Activated naive CD4-positive, alpha-beta T cell treated with anti-CD3 and anti-CD28 coated beads, Interleukin-2, amount 10 ng/mL, durations not matched to agents 7 days and 5 days (primary cell): Measurements from ENCODE around the gene KLF11.
A peak's percentile ranks its signal among the peaks of the same experiment; 100 is the strongest.
"Not testable (repeated sequence)": the region's sequence is repeated elsewhere in the genome, so short reads cannot be mapped to it uniquely, and the experiment has no call there.

Experiments
- CTCF ChIA-PET: fragments of 350-600 bp; sonication (Branson Sonifier 250); formaldehyde crosslinking; loops from one replicate; lab custom pipeline; 2021; ENCODE audit warnings: antibody characterized with exemption; lab: Charles Lee
- DNase-seq: peaks from one replicate; pipeline ENCODE4 v3.0.0-alpha.2; 2020
- H3K27ac Mint-ChIP-seq: one replicate; pipeline ENCODE4 v1.8.0; 2021; ENCODE audit warnings: mild to moderate bottlenecking, moderate library complexity, mixed read lengths
- H3K27me3 Mint-ChIP-seq: one replicate; pipeline ENCODE4 v1.8.0; 2021; ENCODE audit warnings: mild to moderate bottlenecking, mixed read lengths
- H3K36me3 Mint-ChIP-seq: one replicate; pipeline ENCODE4 v1.8.0; 2021; ENCODE audit warnings: mixed read lengths
- H3K4me1 Mint-ChIP-seq: one replicate; pipeline ENCODE4 v1.8.0; 2021; ENCODE audit warnings: mixed read lengths
- H3K4me3 Mint-ChIP-seq: one replicate; pipeline ENCODE4 v1.8.0; 2021; ENCODE audit warnings: mild to moderate bottlenecking, moderate library complexity, mixed read lengths
- H3K9me3 Mint-ChIP-seq: one replicate; pipeline ENCODE4 v1.8.0; 2021; ENCODE audit warnings: mixed read lengths

KLF11 gene

DNA sequence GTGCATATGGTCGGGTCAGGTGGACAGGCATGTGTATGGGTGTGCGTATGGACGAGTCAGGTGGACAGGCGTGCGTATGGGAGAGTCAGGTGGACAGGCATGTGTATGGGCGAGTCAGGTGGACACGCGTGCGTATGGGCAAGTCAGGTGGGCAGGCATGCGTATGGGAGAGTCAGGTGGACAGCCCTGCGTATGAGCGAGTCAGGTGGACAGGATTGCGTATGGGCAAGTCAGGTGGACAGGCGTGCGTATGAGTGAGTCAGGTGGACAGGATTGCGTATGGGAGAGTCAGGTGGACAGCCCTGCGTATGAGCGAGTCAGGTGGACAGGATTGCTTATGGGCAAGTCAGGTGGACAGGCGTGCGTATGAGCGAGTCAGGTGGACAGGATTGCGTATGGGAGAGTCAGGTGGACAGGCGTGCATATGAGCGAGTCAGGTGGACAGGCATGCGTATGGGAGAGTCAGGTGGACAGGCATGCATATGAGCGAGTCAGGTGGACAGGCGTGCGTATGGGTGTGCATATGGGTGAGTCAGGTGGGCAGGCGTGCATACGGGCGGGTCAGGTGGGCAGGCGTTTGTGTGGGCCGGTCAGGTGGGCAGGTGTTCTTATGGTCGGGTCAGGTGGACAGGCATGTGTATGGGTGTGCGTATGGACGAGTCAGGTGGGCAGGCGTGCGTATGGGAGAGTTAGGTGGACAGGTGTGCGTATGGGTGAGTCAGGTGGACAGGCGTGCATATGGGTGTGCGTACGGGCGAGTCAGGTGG lies 29.5 kb upstream of the KLF11 start:
- DNase-seq, result peak; percentile 18
- H3K36me3 Mint-ChIP-seq, CTCF ChIA-PET, H3K27ac Mint-ChIP-seq, H3K4me1 Mint-ChIP-seq, H3K4me3 Mint-ChIP-seq, H3K9me3 Mint-ChIP-seq: not testable (repeated sequence)
- H3K27me3 Mint-ChIP-seq, result peaks cover 16% of the 10 kb centered on the region

GRCh38 chr2:10014418-10015190 lies 28.7 kb upstream of the KLF11 start:
- no peak overlapping the region for H3K27ac Mint-ChIP-seq
- peaks cover 15% of the 10 kb centered on the region for H3K27me3 Mint-ChIP-seq
- H3K4me1 Mint-ChIP-seq, result no peaks in the 10 kb centered on the region
- peak; percentile 10 for DNase-seq
- CTCF ChIA-PET, result no interaction called here
- H3K4me3 Mint-ChIP-seq, result no peak overlapping the region
- no peaks in the 10 kb centered on the region for H3K36me3 Mint-ChIP-seq
- peaks cover 4% of the 10 kb centered on the region for H3K9me3 Mint-ChIP-seq

- H3K36me3 Mint-ChIP-seq, H3K27ac Mint-ChIP-seq, DNase-seq, CTCF ChIA-PET, H3K4me3 Mint-ChIP-seq, H3K4me1 Mint-ChIP-seq, H3K9me3 Mint-ChIP-seq: not testable (repeated sequence)
- peaks cover 23% of the 10 kb centered on the region for H3K27me3 Mint-ChIP-seq
Measured at GRCh38 chr2:10015376-10015989, 27.9 kb upstream of the KLF11 start.

GRCh38 chr2:10016001-10016801 lies 27.1 kb upstream of the KLF11 start:
- Mint-ChIP-seq H3K4me1 (no peaks in the 10 kb centered on the region), H3K4me3 (no peak overlapping the region), H3K9me3 (peaks cover 4% of the 10 kb centered on the region), H3K36me3 (no peaks in the 10 kb centered on the region), H3K27me3 (peaks cover 26% of the 10 kb centered on the region), H3K27ac (no peak overlapping the region)
- CTCF ChIA-PET, result interaction anchor here (1.6 kb wide), 1 partner anchor 32 kb away, joined by 4 read pairs; no protein-coding TSS in a partner anchor
- DNase-seq, result no peak

DNA sequence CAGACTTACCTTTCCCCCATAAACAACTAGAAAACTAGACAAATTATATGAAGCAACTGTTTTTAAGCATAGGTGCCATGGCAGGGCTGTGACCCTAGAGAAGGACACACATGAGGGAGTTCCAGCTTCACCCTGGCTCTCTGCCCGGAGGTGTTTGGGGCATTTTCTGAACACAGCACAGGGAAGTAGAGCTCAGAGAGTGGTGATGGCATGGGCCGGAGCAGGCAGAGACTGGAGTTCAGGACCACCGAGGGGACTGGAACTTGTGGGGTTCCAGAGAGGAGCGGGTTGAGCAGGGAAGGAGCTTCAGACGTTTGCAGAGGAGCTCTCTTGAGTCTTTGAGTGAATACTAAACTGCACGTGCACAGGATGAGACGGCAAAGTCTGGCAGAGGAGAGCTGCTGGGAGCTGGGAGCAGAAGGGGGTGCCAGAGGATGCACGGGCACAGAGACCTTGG lies 26.5 kb upstream of the KLF11 start:
- Mint-ChIP-seq H3K4me3 (no peak overlapping the region), H3K27ac (no peak overlapping the region), H3K9me3 (peaks cover 4% of the 10 kb centered on the region), H3K27me3 (peaks cover 30% of the 10 kb centered on the region), H3K36me3 (no peaks in the 10 kb centered on the region), H3K4me1 (no peaks in the 10 kb centered on the region)
- CTCF ChIA-PET, result interaction anchor here (1.6 kb wide), 1 partner anchor 32 kb away, joined by 4 read pairs; no protein-coding TSS in a partner anchor
- DNase-seq, result no peak

- H3K36me3 Mint-ChIP-seq, result no peaks in the 10 kb centered on the region
- H3K4me3 Mint-ChIP-seq, result no peak overlapping the region
- CTCF ChIA-PET, result interaction anchor here (1.6 kb wide), 1 partner anchor 33 kb away, joined by 4 read pairs; no protein-coding TSS in a partner anchor
- no peak overlapping the region for H3K27ac Mint-ChIP-seq
- no peaks in the 10 kb centered on the region for H3K4me1 Mint-ChIP-seq
- no peak for DNase-seq
- peaks cover 31% of the 10 kb centered on the region for H3K27me3 Mint-ChIP-seq
- peaks cover 4% of the 10 kb centered on the region for H3K9me3 Mint-ChIP-seq
Measured at GRCh38 chr2:10017313-10017941, 25.9 kb upstream of the KLF11 start.

DNA sequence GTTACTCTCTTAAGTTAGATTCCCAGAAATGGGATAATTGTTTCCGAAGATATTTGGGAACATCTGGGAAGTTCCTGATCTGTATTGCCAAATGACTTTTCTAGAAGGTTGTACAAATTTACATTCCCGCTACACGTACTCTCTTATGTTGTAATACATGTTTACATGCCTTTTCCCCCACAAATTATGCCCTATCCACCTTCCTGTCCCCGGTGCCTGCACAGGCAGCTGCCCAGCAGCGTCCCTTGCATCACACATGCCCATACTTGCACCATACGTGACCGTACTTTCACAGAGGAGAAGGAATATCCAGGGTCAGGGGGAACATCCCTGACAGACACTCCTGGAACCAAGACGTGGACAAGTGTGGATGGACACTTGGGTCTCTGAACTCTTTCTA lies 24.2 kb upstream of the KLF11 start:
- Mint-ChIP-seq H3K27ac (no peak overlapping the region), H3K36me3 (no peaks in the 10 kb centered on the region), H3K9me3 (peaks cover 4% of the 10 kb centered on the region), H3K27me3 (peaks cover 45% of the 10 kb centered on the region), H3K4me3 (no peak overlapping the region), H3K4me1 (no peaks in the 10 kb centered on the region)
- CTCF ChIA-PET, result interaction anchor here (0.9 to 1.4 kb wide), 2 partner anchors 19 to 206 kb away, joined by 3 read pairs; no protein-coding TSS in a partner anchor
- no peak for DNase-seq

- H3K27me3 Mint-ChIP-seq, result peaks cover 45% of the 10 kb centered on the region
- CTCF ChIA-PET, result interaction anchor here (1.4 kb wide), 1 partner anchor 206 kb away, joined by 3 read pairs; no protein-coding TSS in a partner anchor
- H3K4me1 Mint-ChIP-seq, result no peaks in the 10 kb centered on the region
- no peak for DNase-seq
- no peaks in the 10 kb centered on the region for H3K36me3 Mint-ChIP-seq
- H3K9me3 Mint-ChIP-seq, result peaks cover 4% of the 10 kb centered on the region
- no peak overlapping the region for H3K4me3 Mint-ChIP-seq
- no peak overlapping the region for H3K27ac Mint-ChIP-seq
Measured at GRCh38 chr2:10019602-10020400, 23.5 kb upstream of the KLF11 start.

- Mint-ChIP-seq H3K4me3 (no peak overlapping the region), H3K36me3 (no peaks in the 10 kb centered on the region)
Measured at GRCh38 chr2:10022041-10022421, 21.3 kb upstream of the KLF11 start.

GRCh38 chr2:10022445-10022844 lies 20.9 kb upstream of the KLF11 start:
- Mint-ChIP-seq H3K4me1 (peaks cover 1% of the 10 kb centered on the region), H3K27ac (no peak overlapping the region), H3K9me3 (peaks cover under 1% of the 10 kb centered on the region), H3K4me3 (no peak overlapping the region), H3K27me3 (peaks cover 52% of the 10 kb centered on the region), H3K36me3 (no peaks in the 10 kb centered on the region)
- no peak for DNase-seq
- CTCF ChIA-PET, result no interaction called here

More at GRCh38 chr2:10022041-10022421, 21.3 kb upstream of the KLF11 start:
- no peaks in the 10 kb centered on the region for H3K4me1 Mint-ChIP-seq
- CTCF ChIA-PET, result no interaction called here
- no peak overlapping the region for H3K27ac Mint-ChIP-seq
- peaks cover 4% of the 10 kb centered on the region for H3K9me3 Mint-ChIP-seq
- DNase-seq, result no peak
- peaks cover 52% of the 10 kb centered on the region for H3K27me3 Mint-ChIP-seq

- H3K27ac Mint-ChIP-seq, result no peak overlapping the region
- H3K4me3 Mint-ChIP-seq, result no peak overlapping the region
- H3K9me3 Mint-ChIP-seq, result no peaks in the 10 kb centered on the region
- peaks cover 51% of the 10 kb centered on the region for H3K27me3 Mint-ChIP-seq
- no peak for DNase-seq
- CTCF ChIA-PET, result no interaction called here
- peaks cover 3% of the 10 kb centered on the region for H3K4me1 Mint-ChIP-seq
- no peaks in the 10 kb centered on the region for H3K36me3 Mint-ChIP-seq
Measured at GRCh38 chr2:10022966-10023662, 20.2 kb upstream of the KLF11 start.

- Mint-ChIP-seq H3K9me3 (no peaks in the 10 kb centered on the region), H3K4me3 (no peak overlapping the region), H3K4me1 (peaks cover 34% of the 10 kb centered on the region), H3K27me3 (peaks cover 25% of the 10 kb centered on the region), H3K36me3 (no peaks in the 10 kb centered on the region), H3K27ac (peak overlapping the region; percentile 42)
- DNase-seq, result no peak
- CTCF ChIA-PET, result interaction anchor here (1.6 kb wide), 1 partner anchor 70 kb away, joined by 4 read pairs; no protein-coding TSS in a partner anchor
Measured at GRCh38 chr2:10026940-10027569, 16.3 kb upstream of the KLF11 start.
